OCI-LY1 (cell line): ENCODE data around the gene TIAM1.

ENCODE experiments used
- H2AFZ ChIP-seq: fragments of 200-600 bp; sonication (generic), shearing (Covaris generic); 2 replicates; pipeline ENCODE4 v1.6.0; 2014; ENCODE audit warnings: antibody characterized with exemption, mild to moderate bottlenecking, low read length
- H3F3A ChIP-seq: fragments of 200-600 bp; sonication (generic), shearing (Covaris generic); 2 replicates; pipeline ENCODE4 v1.6.0; 2014; ENCODE audit warnings: mild to moderate bottlenecking, antibody characterized with exemption, low read length, moderate library complexity; ENCODE audit not compliant: insufficient read depth
- H3K27ac ChIP-seq: fragments of 200-600 bp; sonication (generic); 2 replicates; pipeline ENCODE4 v1.5.1; 2014; ENCODE audit warnings: low read length, mixed run types, mild to moderate bottlenecking, low read depth; ENCODE audit not compliant: poor library complexity, severe bottlenecking
- H3K27me3 ChIP-seq: fragments of 200-600 bp; sonication (generic); 2 replicates; pipeline ENCODE4 v1.6.0; 2014; ENCODE audit warnings: antibody characterized with exemption, mild to moderate bottlenecking, low read length, moderate library complexity; ENCODE audit not compliant: insufficient read depth
- H3K36me3 ChIP-seq: fragments of 200-600 bp; sonication (generic); 2 replicates; pipeline ENCODE4 v1.6.1; 2014; ENCODE audit warnings: mild to moderate bottlenecking, antibody characterized with exemption, low read length, moderate library complexity, mixed read lengths; ENCODE audit not compliant: insufficient read depth
- H3K4me1 ChIP-seq: fragments of 200-600 bp; sonication (generic); 2 replicates; pipeline ENCODE4 v1.5.1; 2014; ENCODE audit warnings: mild to moderate bottlenecking, low read length, moderate library complexity; ENCODE audit not compliant: insufficient read depth, severe bottlenecking
- H3K4me2 ChIP-seq: fragments of 200-600 bp; sonication (generic), shearing (Covaris generic); 2 replicates; pipeline ENCODE4 v1.6.1; 2014; ENCODE audit warnings: low read length
- H3K4me3 ChIP-seq: fragments of 200-600 bp; sonication (generic); 2 replicates; pipeline ENCODE4 v1.5.1; 2014; ENCODE audit warnings: low read length, low read depth, mild to moderate bottlenecking, mixed read lengths; ENCODE audit not compliant: poor library complexity, severe bottlenecking
- H3K79me2 ChIP-seq: fragments of 200-600 bp; shearing (Covaris generic); 2 replicates; pipeline ENCODE4 v1.6.1; 2016; ENCODE audit warnings: mixed run types, low read length, mixed read lengths; ENCODE audit not compliant: insufficient read depth
- H3K9ac ChIP-seq: fragments of 200-600 bp; sonication (generic), shearing (Covaris generic); 2 replicates; pipeline ENCODE4 v1.6.1; 2014; ENCODE audit warnings: mild to moderate bottlenecking, low read length, mixed read lengths
- H3K9me2 ChIP-seq: fragments of 200-600 bp; sonication (generic), shearing (Covaris generic); 2 replicates; pipeline ENCODE4 v1.6.1; 2014; ENCODE audit warnings: low read depth, mild to moderate bottlenecking, low read length, mixed read lengths
- H3K9me3 ChIP-seq: fragments of 200-600 bp; shearing (Covaris generic); 2 replicates; pipeline ENCODE4 v1.6.1; 2014; ENCODE audit warnings: low read length, mixed read lengths
- H4K20me1 ChIP-seq: fragments of 200-600 bp; sonication (generic), shearing (Covaris generic); 2 replicates; pipeline ENCODE4 v1.6.0; 2016; ENCODE audit warnings: mild to moderate bottlenecking, low read length; ENCODE audit not compliant: insufficient read depth
- EZH2 ChIP-seq: fragments of 200-600 bp; sonication (generic), shearing (Covaris generic); IDR thresholded peaks from 2 replicates; pipeline ENCODE4 v1.8.0; 2017; ENCODE audit warnings: borderline replicate concordance, mixed run types, mild to moderate bottlenecking, antibody characterized with exemption, low read length, moderate library complexity, mixed read lengths
- TF ChIP-seq, protein P1 (sequence below): fragments of 200-600 bp; sonication (generic), shearing (Covaris generic); IDR thresholded peaks from 2 replicates; pipeline ENCODE4 v1.5.1; 2017; ENCODE audit warnings: mild to moderate bottlenecking, antibody characterized with exemption, low read length, moderate library complexity, mixed read lengths

TIAM1 gene

DNA sequence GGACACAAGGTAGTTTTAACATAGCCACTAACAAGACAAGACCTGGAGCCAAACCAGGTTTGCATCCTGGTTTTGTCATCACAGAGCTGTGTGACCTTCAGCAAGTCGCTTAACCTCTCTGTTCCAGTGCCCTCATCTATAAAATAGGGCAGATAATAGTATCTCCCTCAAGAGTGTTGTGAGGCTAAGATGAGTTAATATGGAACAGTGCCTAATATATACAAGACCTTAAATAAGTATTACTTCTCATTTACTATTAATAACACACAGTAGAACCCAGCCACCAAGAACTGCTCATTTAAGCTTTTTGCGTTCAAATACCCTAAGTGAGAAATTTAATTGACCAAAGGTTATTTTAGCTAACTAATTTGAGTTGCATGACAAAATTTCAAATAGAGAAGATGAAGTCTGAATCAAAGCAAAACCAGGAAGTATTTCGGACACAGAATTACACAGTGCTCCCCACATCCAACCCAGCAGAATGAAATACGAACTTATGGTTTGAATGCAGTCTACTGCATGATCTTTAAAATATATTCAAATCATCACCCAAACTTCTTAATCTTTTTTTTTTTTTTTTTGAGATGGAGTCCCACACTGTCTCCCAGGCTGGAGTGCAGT, 181.9 kb downstream of the TIAM1 start:
- no peaks in the 10 kb centered on the region for H3K27me3 ChIP-seq
- H3K79me2 ChIP-seq = no peaks in the 10 kb centered on the region
- no peaks in the 10 kb centered on the region for H3K9me2 ChIP-seq
- peaks cover 5% of the 10 kb centered on the region for H3K4me1 ChIP-seq
- H3K9ac ChIP-seq = no peak overlapping the region
- no peaks in the 10 kb centered on the region for H4K20me1 ChIP-seq
- TF ChIP-seq, protein P1, sequence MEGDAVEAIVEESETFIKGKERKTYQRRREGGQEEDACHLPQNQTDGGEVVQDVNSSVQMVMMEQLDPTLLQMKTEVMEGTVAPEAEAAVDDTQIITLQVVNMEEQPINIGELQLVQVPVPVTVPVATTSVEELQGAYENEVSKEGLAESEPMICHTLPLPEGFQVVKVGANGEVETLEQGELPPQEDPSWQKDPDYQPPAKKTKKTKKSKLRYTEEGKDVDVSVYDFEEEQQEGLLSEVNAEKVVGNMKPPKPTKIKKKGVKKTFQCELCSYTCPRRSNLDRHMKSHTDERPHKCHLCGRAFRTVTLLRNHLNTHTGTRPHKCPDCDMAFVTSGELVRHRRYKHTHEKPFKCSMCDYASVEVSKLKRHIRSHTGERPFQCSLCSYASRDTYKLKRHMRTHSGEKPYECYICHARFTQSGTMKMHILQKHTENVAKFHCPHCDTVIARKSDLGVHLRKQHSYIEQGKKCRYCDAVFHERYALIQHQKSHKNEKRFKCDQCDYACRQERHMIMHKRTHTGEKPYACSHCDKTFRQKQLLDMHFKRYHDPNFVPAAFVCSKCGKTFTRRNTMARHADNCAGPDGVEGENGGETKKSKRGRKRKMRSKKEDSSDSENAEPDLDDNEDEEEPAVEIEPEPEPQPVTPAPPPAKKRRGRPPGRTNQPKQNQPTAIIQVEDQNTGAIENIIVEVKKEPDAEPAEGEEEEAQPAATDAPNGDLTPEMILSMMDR = no peak
- TF ChIP-seq EZH2 = no peak
- H3K27ac ChIP-seq = no peak overlapping the region
- H3K4me3 ChIP-seq = no peak overlapping the region
- no peak overlapping the region for H3K4me2 ChIP-seq
- no peaks in the 10 kb centered on the region for H3K9me3 ChIP-seq
- no peak overlapping the region for H2AFZ ChIP-seq
- no peaks in the 10 kb centered on the region for H3K36me3 ChIP-seq
- no peaks in the 10 kb centered on the region for H3F3A ChIP-seq

DNA sequence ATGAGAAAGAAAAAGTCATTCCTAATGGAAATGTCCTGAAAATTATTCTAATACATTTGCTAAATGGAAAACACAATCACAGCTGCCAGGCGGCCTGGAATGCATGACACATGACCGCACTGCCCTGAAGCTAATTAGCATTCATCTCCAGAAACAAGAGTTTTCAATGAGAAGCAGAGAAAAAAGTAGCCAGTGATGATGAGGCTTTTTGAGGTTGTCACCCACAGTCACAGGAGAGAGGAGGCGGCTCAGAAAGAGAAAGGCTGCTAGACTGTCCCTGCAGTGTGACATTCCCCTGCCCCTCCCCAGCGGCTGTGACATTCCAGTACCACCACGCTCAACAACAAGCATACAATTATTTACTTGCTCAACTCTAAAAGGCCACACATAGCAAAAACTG, 182.9 kb downstream of the TIAM1 start:
- Histone ChIP-seq H3F3A (no peaks in the 10 kb centered on the region), H3K9ac (no peak overlapping the region), H3K79me2 (no peaks in the 10 kb centered on the region), H3K4me3 (no peak overlapping the region), H2AFZ (no peak overlapping the region), H3K9me2 (no peaks in the 10 kb centered on the region), H3K4me2 (no peak overlapping the region), H3K27ac (no peak overlapping the region), H3K27me3 (no peaks in the 10 kb centered on the region), H3K4me1 (peaks cover 5% of the 10 kb centered on the region), H4K20me1 (no peaks in the 10 kb centered on the region), H3K36me3 (no peaks in the 10 kb centered on the region; the same call in 1 of the 2 replicates), H3K9me3 (peaks cover 7% of the 10 kb centered on the region)
- TF ChIP-seq, protein P1 = no peak
- TF ChIP-seq EZH2 = no peak

DNA sequence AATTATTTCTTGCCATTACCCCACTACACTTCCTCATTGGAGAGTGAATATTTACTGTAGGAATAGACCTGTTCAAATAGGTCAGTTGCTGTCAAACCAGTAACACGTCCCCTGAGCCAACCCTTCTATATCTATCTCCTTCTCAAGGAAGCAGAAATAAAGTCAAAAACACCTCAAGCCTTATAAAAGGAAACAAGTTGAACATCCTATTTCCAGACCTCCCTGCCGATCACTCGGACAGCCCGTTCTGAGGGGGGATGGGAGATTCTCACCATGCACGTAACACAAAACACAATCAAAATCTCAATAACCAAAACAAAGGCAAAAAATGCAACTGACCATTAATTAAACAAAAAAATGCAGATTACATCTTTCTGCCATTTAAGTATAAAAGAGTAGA, 184.3 kb downstream of the TIAM1 start:
- Histone ChIP-seq H3K4me1 (peaks cover 5% of the 10 kb centered on the region), H3K36me3 (no peaks in the 10 kb centered on the region; the same call in 1 of the 2 replicates), H3K9me2 (no peaks in the 10 kb centered on the region), H3K27me3 (no peaks in the 10 kb centered on the region), H3K27ac (no peak overlapping the region), H3K9me3 (peaks cover 9% of the 10 kb centered on the region), H3K4me2 (no peak overlapping the region), H3K4me3 (no peak overlapping the region), H2AFZ (no peak overlapping the region), H3K79me2 (no peaks in the 10 kb centered on the region), H3F3A (no peaks in the 10 kb centered on the region), H3K9ac (no peak overlapping the region), H4K20me1 (no peaks in the 10 kb centered on the region)
- TF ChIP-seq, protein P1 = no peak
- TF ChIP-seq EZH2 = no peak
